Loucy (cell line): ENCODE data around the gene CASQ1.

ENCODE experiments used
- EZH2phosphoT487 ChIP-seq: fragments of 200-600 bp; IDR thresholded peaks from 2 replicates; pipeline ENCODE4 v1.6.1; 2018; ENCODE audit warnings: antibody characterized with exemption, mild to moderate bottlenecking, moderate library complexity, borderline replicate concordance
- TF ChIP-seq, protein P1 (sequence below): fragments of 200-600 bp; sonication (generic); conservative IDR thresholded peaks from 2 replicates; pipeline ENCODE4 v1.5.1; 2014; ENCODE audit warnings: mild to moderate bottlenecking, antibody characterized with exemption, low read length

DNA sequence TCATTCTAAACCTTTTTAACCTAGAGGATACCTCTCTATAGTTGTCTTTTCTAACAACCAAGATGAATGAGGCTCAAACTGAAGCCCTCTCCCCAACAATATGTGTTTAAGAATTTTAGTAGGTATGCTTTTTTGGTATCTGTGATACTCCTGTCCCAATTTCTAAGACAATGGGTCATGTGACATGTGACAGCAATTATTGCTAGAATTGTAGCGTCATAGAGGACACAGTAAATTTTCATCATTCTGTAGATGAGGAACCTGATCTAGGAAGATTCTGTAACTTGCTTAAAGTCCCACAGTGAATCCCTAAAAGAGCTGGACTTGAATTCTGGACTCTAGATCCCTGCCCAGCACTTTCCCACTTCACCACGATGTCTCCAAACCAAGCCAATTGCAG, 11.6 kb upstream of the CASQ1 start:
- TF ChIP-seq, protein P1, sequence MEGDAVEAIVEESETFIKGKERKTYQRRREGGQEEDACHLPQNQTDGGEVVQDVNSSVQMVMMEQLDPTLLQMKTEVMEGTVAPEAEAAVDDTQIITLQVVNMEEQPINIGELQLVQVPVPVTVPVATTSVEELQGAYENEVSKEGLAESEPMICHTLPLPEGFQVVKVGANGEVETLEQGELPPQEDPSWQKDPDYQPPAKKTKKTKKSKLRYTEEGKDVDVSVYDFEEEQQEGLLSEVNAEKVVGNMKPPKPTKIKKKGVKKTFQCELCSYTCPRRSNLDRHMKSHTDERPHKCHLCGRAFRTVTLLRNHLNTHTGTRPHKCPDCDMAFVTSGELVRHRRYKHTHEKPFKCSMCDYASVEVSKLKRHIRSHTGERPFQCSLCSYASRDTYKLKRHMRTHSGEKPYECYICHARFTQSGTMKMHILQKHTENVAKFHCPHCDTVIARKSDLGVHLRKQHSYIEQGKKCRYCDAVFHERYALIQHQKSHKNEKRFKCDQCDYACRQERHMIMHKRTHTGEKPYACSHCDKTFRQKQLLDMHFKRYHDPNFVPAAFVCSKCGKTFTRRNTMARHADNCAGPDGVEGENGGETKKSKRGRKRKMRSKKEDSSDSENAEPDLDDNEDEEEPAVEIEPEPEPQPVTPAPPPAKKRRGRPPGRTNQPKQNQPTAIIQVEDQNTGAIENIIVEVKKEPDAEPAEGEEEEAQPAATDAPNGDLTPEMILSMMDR, result no peak
- no peak for TF ChIP-seq EZH2phosphoT487
